Hematopoietic multipotent progenitor cell (in vitro differentiated cells): Measurements from ENCODE around the gene NUDT21. TPM values are rescaled to one million over a fixed set of nuclear protein-coding genes. Genes with fewer than 3 reads are reported as not detected.
"Not testable (repeated sequence)": the region's sequence is repeated elsewhere in the genome, so short reads cannot be mapped to it uniquely, and the experiment has no call there.

Experiments used
- DNase-seq, 3 donors: peaks; one replicate each; pipeline ENCODE4 v3.0.0-alpha.2; 2011 to 2015; ENCODE audit warnings: low read depth in 2 of 3, low spot score in 2 of 3
- total RNA-seq: library from RNA; depleted of rRNA; stranded (reverse); fragments of >200 nt; gene quantifications from one replicate; pipeline ENCODE4 v1.2.3, GENCODE V29; 2012

NUDT21 gene
- total RNA-seq, 1 donor: 34.5 TPM

DNA sequence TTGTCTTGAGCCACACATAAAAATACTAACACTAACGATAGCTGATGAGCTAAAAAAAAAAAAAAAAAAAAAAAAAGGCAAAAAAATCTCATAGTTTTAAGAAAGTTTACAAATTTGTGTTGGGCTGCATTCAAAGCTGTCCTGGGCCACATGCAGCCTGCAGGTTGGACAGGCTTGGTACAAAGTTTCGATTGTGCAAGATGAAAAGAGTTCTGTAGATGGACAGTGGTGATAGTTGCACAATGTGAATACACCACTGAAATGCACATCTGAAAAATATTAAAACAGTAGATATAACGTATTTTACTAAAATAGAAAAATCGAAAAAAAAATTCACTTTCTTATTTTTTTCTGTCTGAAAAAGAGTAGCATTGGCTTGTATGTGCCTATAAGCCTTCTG lies 68.7 kb downstream of the NUDT21 start:
- no peak for DNase-seq

DNA sequence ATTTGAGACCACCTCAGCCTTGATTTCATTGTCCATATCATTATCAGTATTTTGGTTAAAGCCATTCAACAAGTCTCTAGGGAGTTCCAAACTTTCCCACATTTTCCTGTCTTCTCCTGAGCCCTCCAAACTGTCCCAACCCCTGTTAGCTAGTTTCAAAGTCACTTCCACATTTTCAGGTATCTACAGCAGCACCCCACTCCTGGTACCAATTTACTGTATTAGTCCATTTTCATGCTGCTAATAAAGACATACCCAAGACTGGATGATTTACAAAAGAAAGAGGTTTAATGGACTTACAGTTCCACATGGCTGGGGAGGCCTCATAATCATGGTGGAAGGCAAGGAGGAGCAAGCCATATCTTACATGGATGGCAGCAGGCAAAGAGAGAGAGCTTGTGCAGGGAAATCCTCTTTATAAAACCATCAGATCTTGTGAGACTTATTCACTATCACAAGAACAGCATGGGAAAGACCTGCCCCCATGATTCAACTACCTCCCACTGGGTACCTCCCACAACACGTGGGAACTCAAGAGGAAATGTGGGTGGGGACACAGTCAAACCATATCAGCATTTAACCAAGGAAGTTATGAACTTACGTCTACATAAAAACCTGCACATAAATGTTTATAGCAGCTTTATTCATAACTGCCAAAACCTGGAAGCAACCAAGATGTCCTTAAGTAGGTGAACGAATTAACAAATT lies 70.2 kb downstream of the NUDT21 start:
- DNase-seq: not testable (repeated sequence)

Other genes starting within 250 kb of the NUDT21 start
- gene AMFR, start 25.8 kb downstream of the NUDT21 start, total RNA-seq: 197 TPM
- gene OGFOD1, start 222 bp upstream of the NUDT21 start, total RNA-seq: 15.6 TPM
- gene BBS2, start 68.7 kb upstream of the NUDT21 start, total RNA-seq: 35.0 TPM
- not detected for gene MT4, start 113.7 kb upstream of the NUDT21 start, total RNA-seq
- not detected for gene MT3, start 138.2 kb upstream of the NUDT21 start, total RNA-seq
- 21.8 TPM for gene MT2A, start 157.3 kb upstream of the NUDT21 start, total RNA-seq
- 6.5 TPM for gene MT1E, start 174.4 kb upstream of the NUDT21 start, total RNA-seq
- gene MT1M, start 181.3 kb upstream of the NUDT21 start, total RNA-seq: not detected
- not detected for gene MT1A, start 187.3 kb upstream of the NUDT21 start, total RNA-seq
- gene MT1B, start 200.6 kb upstream of the NUDT21 start, total RNA-seq: not detected
- 4.6 TPM for gene MT1F, start 206.6 kb upstream of the NUDT21 start, total RNA-seq
- 5.9 TPM for gene MT1G, start 216.7 kb upstream of the NUDT21 start, total RNA-seq
- not detected for gene MT1H, start 218.5 kb upstream of the NUDT21 start, total RNA-seq
- gene MT1X, start 231.1 kb upstream of the NUDT21 start, total RNA-seq: 54.1 TPM